ENCODE data around the gene CNTN6.

DNA sequence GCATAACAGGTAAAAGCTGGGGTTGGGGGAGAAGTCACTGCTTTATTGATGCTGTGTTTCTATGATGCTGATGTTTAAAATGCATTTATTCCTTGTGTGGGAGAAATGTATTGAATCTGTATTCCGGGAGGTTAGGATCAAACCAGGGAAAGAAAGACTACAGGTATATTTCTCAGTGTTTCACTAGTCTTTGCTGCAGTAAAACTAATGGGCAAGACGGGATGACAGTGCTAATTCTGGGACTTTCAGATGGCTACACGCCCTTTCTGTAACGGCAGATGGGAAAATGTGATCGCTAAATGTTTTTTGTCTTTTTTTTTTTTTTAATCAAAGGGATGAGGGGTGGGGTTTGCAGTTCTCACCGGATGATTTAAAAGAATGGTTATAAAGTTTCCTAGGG is 393 bp downstream of the CNTN6 start:
- TF ChIP-seq, protein P1, sequence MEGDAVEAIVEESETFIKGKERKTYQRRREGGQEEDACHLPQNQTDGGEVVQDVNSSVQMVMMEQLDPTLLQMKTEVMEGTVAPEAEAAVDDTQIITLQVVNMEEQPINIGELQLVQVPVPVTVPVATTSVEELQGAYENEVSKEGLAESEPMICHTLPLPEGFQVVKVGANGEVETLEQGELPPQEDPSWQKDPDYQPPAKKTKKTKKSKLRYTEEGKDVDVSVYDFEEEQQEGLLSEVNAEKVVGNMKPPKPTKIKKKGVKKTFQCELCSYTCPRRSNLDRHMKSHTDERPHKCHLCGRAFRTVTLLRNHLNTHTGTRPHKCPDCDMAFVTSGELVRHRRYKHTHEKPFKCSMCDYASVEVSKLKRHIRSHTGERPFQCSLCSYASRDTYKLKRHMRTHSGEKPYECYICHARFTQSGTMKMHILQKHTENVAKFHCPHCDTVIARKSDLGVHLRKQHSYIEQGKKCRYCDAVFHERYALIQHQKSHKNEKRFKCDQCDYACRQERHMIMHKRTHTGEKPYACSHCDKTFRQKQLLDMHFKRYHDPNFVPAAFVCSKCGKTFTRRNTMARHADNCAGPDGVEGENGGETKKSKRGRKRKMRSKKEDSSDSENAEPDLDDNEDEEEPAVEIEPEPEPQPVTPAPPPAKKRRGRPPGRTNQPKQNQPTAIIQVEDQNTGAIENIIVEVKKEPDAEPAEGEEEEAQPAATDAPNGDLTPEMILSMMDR (conservative IDR thresholded peaks at IDR 0.05; ENCODE audit: low read length): no peak
- TF ChIP-seq EZH2phosphoT487 (IDR thresholded peaks at IDR 0.05; ENCODE audit: borderline replicate concordance): no peak
